ENCODE measurements around the gene NVL. TPM values are rescaled to one million over a fixed set of nuclear protein-coding genes. Genes with fewer than 3 reads are reported as not detected.

Gene NVL
- total RNA-seq, 4 donors from 2014 or later, result 10.0 to 21.9 (median 17.3) TPM

DNA sequence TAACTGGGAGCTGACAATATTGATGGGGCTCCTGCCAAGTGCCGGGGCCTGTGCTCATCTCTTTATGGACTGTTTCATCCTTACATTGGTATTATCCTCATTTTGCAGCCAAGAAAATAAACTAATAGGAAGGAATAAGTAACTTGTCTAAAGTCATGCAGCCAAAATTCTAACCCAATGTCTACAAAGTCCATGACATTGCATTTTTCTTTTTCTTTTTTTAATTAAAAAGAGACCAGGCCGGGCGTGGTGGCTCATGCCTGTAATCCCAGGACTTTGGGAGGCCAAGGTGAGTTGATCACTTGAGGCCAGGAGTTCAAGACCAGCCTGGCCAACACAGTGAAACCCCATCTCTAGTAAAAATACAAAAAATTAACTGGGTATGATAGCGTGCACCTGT lies 128.1 kb downstream of the NVL start:
- TF ChIP-seq, protein P1, sequence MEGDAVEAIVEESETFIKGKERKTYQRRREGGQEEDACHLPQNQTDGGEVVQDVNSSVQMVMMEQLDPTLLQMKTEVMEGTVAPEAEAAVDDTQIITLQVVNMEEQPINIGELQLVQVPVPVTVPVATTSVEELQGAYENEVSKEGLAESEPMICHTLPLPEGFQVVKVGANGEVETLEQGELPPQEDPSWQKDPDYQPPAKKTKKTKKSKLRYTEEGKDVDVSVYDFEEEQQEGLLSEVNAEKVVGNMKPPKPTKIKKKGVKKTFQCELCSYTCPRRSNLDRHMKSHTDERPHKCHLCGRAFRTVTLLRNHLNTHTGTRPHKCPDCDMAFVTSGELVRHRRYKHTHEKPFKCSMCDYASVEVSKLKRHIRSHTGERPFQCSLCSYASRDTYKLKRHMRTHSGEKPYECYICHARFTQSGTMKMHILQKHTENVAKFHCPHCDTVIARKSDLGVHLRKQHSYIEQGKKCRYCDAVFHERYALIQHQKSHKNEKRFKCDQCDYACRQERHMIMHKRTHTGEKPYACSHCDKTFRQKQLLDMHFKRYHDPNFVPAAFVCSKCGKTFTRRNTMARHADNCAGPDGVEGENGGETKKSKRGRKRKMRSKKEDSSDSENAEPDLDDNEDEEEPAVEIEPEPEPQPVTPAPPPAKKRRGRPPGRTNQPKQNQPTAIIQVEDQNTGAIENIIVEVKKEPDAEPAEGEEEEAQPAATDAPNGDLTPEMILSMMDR (IDR thresholded peaks at IDR 0.05), result no peak
- ATAC-seq (ENCODE audit: low FRiP score) (no peak), DNase-seq (ENCODE audit: low spot score) (no peak)

DNA sequence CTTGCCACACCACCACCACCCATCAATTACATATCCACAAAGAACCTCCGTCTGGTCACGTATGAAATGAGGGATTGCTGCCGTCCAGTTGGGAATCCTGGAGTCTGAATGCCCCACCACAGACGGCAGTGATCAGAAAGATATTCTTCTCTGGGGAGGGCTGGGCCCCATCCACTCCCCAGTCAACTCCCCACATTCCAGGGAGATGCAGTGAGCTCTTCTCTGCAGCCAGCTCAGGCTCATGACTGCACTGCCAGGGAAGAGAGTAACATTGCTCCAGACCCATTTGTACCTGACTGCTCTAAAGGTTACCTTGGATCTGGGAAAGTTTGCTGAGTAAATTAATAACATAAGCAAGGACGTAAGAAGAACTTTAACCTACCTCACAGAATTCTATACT lies 128.6 kb downstream of the NVL start:
- ATAC-seq (ENCODE audit: low FRiP score), result no peak
- DNase-seq (ENCODE audit: low spot score), result no peak
- TF ChIP-seq, protein P1 (IDR thresholded peaks at IDR 0.05), result no peak

DNA sequence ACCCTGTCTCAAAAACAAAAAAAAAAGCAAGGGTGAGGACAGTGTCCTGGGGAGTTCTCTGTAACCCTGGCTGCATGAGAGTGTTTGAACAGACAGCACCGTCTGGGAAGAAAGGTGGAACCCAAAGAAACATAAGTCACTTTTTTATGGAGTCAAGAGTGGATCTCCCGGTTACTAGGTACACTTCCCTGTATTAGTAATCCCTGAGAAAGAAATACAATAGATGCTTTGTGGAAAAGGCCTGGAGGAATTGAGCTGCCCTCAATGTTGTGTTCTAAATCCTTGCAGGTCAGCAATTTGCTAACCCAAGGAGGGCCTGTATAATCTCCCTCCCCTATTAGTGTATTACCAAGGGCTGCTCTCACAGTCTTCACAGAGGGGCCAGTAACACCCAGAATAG lies 130.3 kb downstream of the NVL start:
- DNase-seq (ENCODE audit: low spot score), result no peak
- TF ChIP-seq, protein P1 (IDR thresholded peaks at IDR 0.05), result no peak
- no peak for ATAC-seq (ENCODE audit: low FRiP score)

DNA sequence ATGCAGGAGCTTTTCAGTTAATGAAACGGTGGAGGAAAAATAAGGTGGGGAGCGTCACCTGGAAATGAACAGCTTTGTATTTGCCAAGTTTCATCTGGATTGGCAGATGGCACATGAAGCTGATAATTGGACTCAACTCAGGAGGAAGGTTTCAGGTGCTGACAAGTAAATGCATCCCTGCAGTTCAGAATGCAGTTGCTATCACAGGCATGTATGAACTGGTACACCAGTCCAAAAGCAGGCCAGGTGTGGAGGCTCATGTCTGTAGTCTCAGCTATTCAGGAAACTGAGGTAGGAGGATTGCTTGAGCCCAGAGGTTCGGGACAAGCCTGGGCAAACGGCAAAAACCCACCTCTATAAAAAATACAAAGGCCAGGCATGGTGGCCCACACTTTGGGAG lies 131.4 kb downstream of the NVL start:
- ATAC-seq (ENCODE audit: low FRiP score), result no peak
- no peak for DNase-seq (ENCODE audit: low spot score)
- TF ChIP-seq, protein P1 (IDR thresholded peaks at IDR 0.05), result no peak

DNA sequence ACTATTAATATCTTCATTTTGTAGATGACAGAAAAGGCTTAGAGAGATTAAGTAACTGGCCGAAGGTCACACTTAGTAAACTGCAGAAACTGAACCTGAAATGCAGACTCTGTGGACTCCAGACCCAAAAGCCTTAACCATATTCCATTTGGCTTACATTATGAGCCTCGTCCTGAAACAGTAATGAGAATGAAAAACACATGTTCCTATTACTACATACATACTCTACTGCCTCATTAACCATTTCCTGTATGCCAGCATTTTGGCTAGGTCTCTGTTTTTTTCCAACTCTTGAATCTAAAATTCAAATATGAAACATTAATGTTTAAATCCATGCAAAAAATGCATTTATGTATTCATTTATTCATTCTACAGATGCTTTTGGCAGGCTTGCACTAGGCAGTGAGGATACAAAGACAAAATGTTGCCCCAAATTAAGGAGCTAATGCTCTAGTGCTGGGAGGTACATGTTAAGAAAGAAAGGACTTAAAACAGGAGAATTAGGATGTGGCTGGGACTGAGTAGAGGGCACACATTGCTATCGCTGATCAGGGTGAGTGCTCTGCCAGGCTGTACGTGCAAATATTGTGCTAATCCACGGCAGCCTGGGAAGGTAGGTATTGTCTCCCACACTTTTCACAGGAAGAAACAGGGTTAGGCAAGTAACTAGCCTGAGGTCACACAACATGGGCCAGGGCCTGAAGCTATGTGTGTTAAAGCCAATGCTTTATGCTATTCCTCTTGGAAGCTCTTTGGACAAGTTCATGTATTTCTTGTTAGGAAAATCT lies 133.0 kb downstream of the NVL start:
- DNase-seq (ENCODE audit: low spot score) (no peak), ATAC-seq (ENCODE audit: low FRiP score) (no peak)
- TF ChIP-seq, protein P1 (IDR thresholded peaks at IDR 0.05), result no peak

DNA sequence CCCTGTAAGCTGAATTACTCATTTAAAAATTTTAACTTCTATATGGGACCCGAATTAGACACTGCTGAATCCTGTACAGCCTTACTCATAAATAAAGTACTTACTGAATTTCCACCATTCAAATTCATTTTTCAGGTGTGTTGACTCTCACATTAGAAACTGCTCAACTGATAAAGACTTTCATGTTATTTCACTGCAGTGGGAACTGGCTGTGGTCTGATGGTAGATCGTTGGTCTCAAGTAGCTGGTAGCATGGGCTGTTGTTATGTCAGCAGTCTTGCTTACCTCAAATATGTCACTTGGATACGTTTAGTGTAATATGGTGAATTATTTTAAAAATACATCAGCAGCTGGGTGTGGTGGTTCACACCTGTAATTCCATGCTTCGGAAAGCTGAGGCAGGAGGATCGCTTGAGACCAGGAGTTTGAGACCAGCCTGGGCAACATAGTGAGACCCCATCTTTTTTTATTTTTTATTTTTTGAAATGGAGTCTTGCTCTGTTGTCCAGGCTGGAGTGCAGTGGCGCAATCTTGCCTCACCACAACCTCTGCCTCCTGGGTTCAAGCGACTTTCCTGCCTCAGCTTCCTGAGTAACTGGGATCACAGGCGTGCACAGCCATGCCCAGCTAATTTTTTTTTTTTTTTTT lies 136.5 kb downstream of the NVL start:
- ATAC-seq (ENCODE audit: low FRiP score) (no peak), DNase-seq (ENCODE audit: low spot score) (no peak)
- TF ChIP-seq, protein P1 (IDR thresholded peaks at IDR 0.05), result no peak
